NCI-H1436 treated with DMSO at 0.1 percent for 48 hours (cell line): Measurements from ENCODE around the gene SHROOM2.

Experiments used
- DNase-seq: peaks from one replicate; lab custom pipeline; 2025; lab: John Stamatoyannopoulos, UW

Gene SHROOM2

DNA sequence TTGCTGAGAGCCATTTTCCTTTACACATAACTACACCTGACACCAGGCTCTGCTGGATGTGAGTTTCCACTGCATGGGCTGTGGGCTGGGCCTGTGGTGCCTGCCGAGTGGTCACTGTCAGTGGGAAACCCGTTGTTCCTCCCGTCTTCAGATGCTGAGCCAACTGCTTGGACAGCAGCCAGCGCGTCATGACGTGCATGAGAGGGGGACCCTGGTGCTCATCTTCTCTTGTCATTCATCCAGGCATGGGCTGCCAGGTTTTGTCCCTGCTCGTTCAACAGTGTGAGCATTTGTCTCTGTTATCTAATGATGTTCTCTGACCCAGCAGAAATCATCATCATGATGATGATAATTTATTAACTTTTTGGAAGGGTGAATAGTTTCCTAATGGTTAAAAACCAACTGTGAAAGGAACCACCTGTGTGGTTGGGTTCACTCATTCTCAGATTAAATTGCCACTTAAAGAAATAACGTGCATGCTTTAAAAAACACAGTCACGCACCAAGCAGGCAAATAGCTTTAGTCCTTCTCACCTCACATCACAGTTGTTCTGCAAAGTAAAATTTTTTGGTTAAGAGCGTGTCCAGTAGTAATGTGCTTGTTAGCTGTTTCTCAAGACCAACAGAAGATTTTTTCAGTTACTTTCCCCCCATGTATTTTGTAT is 161.0 kb downstream of the SHROOM2 start:
- DNase-seq = no peak

DNA sequence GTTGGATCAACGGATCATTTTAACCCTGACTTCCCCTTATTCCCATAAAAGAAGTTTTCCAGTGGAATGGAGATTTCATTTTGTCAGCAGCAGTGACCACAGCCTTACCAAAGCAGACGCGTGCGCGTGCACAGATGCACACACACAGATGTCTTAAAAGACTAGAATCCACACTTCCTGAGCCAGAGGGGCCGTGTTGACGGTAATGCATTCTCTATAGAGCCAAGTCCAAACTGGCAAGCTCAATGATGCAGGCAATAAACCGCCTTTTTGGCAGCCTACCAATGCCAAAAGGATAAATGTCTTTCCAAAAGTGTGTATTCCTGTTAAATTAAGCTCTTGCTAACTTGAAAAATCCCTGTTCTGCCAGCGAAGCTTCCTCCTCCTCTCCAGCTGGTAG is 162.2 kb downstream of the SHROOM2 start:
- no peak for DNase-seq

DNA sequence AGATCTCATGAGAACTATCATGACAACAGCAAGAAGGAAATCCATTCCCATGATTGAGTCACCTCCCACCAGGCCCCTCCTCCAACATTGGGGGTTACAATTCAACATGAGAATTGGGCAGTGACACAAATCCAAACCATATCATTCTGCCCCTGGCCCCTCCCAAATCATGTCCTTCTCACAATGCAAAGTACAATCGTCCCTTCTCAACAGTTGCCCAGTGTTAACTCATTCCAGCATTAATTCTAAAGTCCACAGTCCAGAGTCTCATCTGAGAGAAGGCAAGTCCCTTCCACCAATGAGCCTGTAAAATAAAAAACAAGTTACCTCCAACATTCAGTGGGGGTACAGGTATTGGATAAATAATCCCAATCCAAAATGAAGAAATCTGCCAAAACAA is 166.1 kb downstream of the SHROOM2 start:
- no peak for DNase-seq

DNA sequence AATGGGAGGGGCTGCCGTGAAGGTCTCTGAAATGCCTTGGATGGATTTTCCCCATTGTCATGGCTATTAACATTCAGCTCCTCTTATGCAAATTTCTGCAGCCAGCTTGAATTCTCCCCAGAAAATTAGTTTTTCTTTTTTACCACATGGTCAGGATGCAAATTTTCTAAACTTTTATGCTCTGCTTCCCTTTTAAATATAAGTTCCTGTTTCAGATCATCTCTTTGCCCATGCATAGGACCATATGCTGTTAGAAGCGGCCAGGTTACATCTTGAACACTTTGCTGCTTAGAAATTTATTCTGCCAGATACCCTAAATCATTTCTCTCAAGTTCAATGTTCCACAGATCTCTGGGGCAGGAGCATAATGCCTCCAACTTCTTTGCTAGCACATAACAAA is 167.2 kb downstream of the SHROOM2 start:
- DNase-seq = no peak

DNA sequence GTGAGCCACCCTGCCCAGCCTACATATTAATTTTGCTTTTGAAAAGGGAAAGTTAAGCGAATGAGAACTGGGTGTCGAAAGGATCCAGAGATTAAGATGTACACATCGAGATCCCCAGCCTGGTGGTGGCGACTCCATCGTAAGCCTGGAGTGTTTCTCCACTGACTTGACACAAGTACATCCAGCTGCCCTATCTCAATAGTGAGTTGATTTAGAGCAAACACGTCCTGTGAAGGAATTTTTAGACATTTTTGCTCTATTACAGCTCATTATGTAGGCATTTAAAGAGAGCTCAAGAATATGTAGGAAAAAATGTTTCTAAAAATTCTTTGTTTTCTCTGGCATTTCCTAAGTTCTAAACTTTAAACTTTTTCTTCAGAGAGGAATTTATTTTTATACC is 169.3 kb downstream of the SHROOM2 start:
- no peak for DNase-seq

DNA sequence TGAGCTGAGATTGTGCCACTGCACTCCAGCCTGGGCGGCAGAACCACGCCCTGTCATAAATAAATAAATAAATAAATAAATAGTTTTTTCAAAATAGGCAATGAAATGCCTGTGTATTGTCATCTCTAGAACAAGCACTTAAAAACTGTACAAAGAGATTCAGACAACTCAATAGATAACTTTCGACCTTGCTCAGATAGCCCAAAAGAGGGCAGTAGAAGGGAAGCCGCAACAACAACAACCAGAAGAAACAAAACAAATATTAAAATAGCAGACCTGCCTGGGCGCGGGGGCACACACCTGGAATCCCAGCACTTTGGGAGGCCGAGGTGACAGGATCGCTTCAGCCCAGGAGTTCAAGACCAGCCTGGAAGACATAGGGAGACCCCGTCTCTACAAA is 171.5 kb downstream of the SHROOM2 start:
- DNase-seq = no peak

DNA sequence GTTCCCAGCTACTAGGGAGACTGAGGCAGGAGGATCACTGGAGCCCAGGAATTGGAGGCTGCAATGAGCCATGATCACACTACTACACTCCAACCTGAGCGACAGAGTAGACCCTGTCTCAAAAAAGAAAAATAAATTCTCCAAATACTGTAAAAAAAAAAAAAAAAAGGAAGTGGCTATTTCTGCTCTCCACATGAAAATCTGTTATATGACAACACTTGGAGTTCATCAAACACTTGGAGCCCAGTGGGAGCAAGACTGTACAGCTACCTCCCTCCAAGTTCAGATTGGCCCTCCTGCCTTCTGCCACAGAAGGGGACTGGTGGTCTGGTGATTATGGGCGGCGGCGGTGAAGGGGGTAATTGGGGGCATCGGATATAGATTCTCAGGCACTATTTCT is 172.0 kb downstream of the SHROOM2 start:
- no peak for DNase-seq

DNA sequence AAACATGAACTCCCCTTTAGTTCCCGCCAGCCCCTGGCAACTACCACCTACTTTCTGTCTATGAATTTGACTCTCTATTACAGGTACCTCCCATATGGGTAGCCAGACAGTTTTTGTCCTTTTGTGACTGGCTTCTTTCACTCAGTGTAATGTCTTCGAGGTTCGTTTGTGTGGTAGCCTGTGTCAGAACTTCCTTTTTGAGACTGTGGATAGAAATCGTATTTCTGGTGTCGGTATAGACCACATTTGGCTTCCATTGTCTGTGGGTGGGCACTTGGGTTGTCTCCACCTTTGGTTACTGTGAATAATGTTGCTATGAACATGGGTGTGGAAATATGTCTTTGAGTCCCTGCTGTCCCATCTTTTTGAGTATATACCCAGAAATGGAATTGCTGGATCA is 175.5 kb downstream of the SHROOM2 start:
- no peak for DNase-seq

DNA sequence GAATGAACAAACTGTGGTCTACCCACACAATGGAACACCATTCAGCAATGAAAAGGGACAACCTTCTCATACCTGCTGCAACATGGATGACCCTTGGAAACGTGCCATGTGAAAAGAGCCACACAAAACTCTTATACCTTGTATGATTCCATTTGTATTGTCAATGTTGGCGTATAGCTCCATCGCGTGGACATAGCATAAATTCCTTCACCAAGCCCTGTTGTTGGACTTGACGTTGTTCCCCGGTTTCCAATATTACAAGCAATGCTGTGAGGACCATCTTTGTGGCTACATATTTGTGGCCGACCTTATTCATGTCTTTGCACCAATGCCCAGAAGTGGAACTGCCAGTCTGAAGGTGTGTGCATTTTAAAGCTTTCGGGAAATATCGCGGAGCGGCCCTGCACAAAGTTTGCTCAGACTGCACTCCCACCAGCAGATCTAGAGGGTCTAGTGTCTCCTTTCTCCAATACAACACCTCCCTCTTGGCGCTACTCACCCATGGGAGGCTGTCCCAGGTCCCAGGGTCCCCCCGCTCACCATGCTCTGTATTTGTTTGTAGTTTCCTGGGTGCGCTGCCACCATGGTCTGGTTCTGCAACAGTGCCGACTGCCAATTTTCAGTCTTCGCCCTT is 180.7 kb downstream of the SHROOM2 start, which contains the start of gene CLDN34:
Gene CLDN34 (plus strand): TSS at position 584 of the 634 bp plus-strand sequence. CDS start 0 bp downstream, at position 584.
- DNase-seq = no peak

DNA sequence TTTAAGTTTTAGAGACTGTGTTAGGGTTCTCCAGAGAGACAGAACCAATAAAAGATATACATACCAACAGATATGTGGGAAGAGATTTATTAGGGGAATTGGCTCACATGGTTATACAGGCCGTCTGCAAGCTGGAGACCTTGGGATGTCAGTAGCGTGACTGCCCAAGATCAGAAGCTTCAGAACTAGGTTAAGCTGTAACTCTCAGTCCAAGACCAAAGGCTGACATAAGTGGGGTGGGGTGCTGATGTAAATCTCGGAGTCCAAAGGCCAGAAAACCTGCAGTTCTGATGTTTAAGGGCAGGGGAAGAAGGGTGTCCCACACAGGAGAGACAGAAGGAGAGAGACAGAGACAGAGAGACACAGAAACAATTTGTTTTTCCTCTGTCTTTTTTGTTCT is 191.4 kb downstream of the SHROOM2 start:
- DNase-seq = no peak

DNA sequence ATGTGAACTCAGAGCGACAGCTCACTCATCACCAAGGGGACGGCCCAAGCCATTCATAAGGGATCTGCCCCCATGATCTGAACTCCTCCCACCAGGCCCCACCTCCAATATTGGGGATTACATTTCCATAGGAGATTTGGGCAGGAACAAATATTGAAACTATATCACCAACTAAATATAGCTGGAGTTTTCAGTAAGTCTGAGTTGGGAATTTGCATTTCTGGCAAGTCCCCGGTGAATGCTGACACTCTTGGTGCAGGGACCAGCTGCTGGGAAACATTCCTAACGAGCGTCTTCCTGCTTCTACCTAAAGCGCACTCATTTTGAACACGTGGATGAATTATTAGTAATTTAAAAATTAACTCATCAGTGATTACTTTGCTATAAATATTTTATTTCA is 194.2 kb downstream of the SHROOM2 start:
- DNase-seq = no peak

DNA sequence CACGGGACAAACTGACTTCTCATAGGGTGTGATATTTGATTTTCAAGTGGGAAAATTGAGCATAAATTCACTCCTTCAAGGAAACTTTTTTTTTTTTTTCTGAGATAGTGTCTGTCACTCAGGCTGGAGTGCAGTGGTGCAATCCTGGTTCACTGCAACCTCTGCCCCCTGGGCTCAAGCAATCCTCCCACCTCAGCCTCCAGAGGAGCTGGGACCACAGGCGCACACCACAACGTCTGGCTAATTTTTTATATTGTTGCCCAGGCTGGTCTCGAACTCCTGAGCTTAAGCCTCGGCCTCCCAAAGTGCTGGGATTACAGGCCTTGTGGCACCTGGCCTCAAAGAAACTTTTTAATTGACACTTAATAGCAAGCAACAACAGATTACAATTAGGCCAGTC is 194.7 kb downstream of the SHROOM2 start:
- DNase-seq = no peak

DNA sequence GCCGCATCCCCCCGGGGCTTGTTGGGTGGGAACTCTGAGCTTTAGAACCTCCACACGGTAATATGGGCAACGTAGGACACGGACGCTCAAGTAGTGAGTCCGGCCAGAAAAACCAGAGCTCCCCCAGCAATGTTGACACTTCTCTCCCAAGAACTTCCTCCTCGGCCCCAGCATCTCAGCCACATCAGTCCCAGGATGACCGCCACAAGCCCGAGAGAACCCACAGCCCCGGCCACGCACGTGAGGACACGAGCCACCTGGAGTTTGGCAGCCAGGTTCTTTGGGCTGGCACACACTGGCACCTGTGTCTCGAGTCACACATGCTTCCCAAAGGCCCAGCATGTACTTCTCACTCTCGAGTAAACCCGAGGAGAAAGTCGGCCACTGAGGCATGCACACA is 197.2 kb downstream of the SHROOM2 start:
- DNase-seq = no peak

DNA sequence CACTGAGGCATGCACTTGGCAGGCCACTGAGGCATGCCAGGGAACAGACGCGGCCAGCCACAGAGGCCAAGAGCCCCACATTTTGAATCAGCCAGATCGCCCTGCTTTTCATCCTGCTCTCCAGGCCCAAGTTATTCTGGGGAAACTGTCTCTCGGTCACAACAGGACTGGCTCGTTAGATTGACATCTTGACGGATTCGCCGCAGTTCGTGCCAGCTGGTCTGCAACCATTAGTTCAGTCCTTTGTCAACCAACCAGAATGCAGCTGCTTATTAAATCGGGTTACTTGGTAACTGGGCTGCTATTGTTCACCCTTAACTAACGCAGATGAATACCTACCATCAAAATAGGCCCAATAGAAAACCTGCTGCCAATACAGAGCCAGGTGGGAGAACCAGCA is 197.6 kb downstream of the SHROOM2 start:
- no peak for DNase-seq

DNA sequence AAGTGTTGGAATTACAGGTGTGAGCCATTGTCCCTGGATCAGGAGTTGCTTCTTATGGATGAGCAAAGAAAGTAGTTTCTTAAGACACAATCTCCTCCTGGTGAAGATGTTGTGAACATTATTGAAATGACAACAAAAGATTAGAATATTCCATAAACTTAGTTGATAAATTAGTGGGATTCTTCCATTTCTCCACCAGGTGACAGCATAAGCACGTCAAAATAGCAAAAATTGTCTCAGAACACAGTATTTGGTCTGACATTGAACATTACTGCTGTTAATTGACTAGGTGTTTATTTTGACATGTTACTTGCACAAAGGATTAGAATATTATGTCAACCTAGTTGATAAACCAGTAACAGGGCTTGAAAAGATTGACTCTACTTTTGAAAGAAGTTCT is 202.5 kb downstream of the SHROOM2 start:
- DNase-seq = no peak

DNA sequence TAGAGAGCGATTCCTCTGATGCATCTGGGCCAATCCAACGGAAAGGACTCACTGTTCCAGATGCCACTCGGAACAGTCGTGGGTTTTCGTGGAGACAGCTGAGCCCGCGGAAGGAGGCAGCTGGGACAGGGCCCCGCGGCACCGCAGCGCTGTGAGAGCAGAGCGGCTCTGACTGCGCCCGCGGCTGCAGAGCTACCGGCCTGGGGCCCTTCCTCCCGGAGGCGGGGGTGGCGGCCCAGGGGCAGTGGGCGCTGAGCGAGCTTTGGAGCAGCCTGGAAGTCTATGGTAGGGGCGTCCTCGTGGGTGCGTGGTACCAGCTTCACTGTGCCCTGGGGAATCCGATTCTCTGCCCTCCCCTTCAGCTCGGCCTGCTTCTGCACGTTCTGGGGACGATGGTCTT is 205.8 kb downstream of the SHROOM2 start:
- no peak for DNase-seq

DNA sequence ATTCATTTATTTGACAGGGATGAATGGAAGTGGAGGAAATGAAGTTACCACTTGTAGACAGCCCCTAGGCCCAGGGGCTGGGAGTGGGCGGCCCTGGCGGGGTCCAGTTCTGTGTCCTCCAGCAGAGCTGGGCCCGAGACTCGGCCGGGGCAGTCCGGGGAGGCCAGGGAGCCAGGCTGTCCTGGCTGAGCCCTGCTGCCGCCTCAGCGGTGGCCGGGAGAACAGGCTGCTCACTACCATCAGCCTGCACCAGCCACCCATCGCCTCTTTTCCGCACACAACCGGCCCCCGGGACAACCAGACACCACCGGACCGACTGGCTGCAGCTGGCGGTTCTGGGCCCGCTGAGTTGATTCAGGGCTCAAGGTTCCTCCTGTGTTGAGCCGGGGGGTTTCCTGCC is 206.5 kb downstream of the SHROOM2 start:
- DNase-seq = no peak

DNA sequence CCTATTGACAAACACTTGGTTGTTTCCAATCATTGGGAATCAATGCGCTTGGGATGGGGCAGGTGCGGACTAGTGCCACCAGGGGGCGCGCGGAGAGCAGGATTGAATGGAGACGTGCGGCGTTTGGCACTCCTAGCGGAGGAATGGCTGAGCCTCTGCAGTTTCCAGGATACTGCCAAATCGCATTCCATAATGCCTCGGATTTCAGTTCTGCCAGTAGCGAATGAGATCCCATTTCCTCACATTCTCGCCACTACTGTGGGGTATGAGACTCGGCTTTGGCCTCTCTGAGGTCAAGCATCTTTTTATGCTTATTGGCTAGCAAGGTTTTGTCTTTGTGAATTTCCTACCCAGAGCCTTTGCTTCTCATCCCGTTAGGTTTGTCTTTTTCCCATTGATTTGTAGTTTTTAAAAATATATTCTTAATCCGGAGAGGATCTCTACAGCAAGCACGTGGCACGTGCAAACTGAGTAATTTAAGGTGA is 209.7 kb downstream of the SHROOM2 start:
- no peak for DNase-seq

DNA sequence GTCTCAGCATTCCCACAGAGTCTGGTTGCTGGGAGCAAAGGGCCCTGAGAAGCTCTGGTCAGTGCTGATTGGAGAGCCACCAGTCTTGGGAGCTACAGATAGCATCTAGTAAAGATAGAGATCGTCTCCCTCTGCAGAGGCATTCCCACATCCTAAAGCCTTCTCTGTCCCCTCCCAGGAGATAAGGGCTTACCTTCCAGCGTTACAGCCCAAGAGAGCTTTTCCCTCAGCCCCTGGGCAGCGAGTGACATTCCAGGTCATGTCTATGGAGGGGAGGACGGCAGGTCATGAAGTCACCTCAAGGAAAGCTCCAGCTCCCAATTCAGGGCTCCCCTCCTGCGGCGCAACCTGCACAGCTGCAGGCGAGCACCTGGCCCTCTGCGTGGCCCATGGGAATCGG is 210.8 kb downstream of the SHROOM2 start:
- no peak for DNase-seq

DNA sequence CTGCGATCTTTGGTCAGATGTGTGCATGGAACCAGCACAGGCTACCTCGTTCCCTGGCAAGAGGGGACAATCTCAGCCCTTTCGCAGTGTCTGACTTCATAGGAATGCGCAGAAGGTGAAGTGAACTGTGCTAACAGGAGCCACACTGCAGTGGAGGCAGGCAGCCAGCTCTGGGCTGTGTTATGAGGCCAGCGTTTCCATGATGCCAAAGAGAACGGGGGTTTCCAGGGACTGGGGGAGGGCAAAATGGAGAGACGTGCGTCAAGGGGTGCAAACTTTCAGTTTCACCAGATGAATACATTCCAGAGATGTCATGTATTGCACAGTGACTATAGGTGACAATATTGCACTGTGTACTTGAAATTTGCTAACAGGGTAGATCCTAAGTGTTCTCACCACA is 211.3 kb downstream of the SHROOM2 start:
- DNase-seq = no peak
